Measurements from ENCODE around the gene ABLIM1. TPM values are rescaled to one million over a fixed set of nuclear protein-coding genes. Genes with fewer than 3 reads are reported as not detected.

ABLIM1 gene
- total RNA-seq, 1 experiment from 2014 or later: 34.0 TPM

DNA sequence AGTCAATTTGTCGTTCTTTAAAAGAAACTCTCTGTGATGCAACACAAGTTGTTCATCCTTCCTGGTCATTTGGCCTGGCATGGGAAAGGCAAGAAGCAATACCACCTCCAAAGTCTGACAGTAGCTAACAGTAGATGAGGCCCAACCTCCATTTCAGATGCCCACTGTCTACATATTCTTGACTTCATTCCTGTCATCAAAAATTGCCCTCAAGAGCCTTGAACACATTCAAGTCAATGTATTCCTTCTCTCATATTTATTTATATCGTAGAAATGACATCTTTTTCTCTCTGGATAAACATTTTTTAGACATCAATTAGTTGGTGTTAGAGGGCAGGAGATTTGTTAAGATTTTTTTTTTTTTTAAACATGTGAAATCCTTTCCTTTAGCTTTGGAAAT lies 33.7 kb downstream of the ABLIM1 start:
- Histone ChIP-seq H3K27ac (ENCODE audit: low read depth, low read length, poor library complexity, severe bottlenecking) (no peak overlapping the region), H3K4me1 (ENCODE audit: insufficient read depth, low read length, poor library complexity, severe bottlenecking) (peaks cover 3% of the 10 kb centered on the region), H3K4me3 (ENCODE audit: low read depth, low read length, poor library complexity, severe bottlenecking) (no peak overlapping the region), H3K27me3 (replicated peaks; ENCODE audit: insufficient read depth, low read depth, low read length, poor library complexity) (no peaks in the 10 kb centered on the region), H3K9me3 (ENCODE audit: low read depth, low read length, poor library complexity, severe bottlenecking) (no peaks in the 10 kb centered on the region), H3K36me3 (ENCODE audit: insufficient read depth, low read length, poor library complexity, severe bottlenecking) (no peaks in the 10 kb centered on the region)
- CTCF ChIA-PET: interaction anchor here (0.5 to 0.6 kb wide), 2 partner anchors 69 to 446 kb away, joined by 3 to 5 read pairs; no protein-coding TSS in a partner anchor
- POLR2A ChIA-PET (ENCODE audit: low non-redundant PET): interaction anchor here (0.6 kb wide), 1 partner anchor 841 kb away, joined by 3 read pairs; no protein-coding TSS in a partner anchor
- no TSS peak for BruUV-seq (replicated peaks)
- intact Hi-C loops (cut with micrococcal nuclease; ENCODE audit: unreplicated experiment): no loop called here
- TF ChIP-seq, protein P1, sequence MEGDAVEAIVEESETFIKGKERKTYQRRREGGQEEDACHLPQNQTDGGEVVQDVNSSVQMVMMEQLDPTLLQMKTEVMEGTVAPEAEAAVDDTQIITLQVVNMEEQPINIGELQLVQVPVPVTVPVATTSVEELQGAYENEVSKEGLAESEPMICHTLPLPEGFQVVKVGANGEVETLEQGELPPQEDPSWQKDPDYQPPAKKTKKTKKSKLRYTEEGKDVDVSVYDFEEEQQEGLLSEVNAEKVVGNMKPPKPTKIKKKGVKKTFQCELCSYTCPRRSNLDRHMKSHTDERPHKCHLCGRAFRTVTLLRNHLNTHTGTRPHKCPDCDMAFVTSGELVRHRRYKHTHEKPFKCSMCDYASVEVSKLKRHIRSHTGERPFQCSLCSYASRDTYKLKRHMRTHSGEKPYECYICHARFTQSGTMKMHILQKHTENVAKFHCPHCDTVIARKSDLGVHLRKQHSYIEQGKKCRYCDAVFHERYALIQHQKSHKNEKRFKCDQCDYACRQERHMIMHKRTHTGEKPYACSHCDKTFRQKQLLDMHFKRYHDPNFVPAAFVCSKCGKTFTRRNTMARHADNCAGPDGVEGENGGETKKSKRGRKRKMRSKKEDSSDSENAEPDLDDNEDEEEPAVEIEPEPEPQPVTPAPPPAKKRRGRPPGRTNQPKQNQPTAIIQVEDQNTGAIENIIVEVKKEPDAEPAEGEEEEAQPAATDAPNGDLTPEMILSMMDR (conservative IDR thresholded peaks at IDR 0.05; ENCODE audit: low read depth, low read length): no peak
- TF ChIP-seq EZH2 (IDR thresholded peaks at IDR 0.05; ENCODE audit: borderline replicate concordance, low read depth, low read length, poor library complexity, severe bottlenecking): no peak
- DNase-seq (ENCODE audit: low spot score): no peak

DNA sequence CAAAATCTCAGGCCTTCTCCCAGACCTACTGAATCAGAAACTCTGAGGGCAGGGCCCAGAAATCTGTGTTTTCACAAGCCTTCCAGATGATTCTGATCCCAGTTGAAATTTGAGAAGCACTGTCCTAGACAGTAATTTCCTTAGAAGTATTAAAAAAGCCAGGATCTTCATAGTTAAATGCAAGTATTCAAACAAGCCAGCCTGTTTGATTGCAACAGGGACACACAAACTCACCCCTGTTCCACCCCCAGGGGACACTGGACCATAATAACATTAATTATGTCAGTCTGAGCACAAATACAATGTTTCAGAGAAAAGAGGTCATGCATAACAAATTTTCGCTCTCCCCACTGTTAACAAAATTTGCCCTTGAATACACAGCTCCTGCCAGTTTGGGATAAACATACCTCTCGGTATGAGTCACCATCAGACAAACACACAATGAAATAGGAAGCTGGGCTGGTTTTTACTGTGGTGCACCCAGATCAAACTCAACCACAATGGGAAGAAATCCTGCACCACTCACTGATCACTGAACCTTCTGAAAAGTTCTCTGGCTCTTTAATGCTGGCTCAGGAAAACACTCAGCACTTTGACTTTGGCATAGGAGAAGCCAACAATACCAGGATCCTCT lies 34.3 kb downstream of the ABLIM1 start:
- H3K4me3 ChIP-seq (ENCODE audit: low read depth, low read length, poor library complexity, severe bottlenecking): no peak overlapping the region
- no TSS peak for BruUV-seq (replicated peaks)
- CTCF ChIA-PET: interaction anchor here (0.5 to 0.6 kb wide), 2 partner anchors 70 to 445 kb away, joined by 3 to 5 read pairs; no protein-coding TSS in a partner anchor
- POLR2A ChIA-PET (ENCODE audit: low non-redundant PET): interaction anchor here (0.6 kb wide), 2 partner anchors 841 kb away, joined by 3 to 12 read pairs; no protein-coding TSS in a partner anchor
- H3K36me3 ChIP-seq (ENCODE audit: insufficient read depth, low read length, poor library complexity, severe bottlenecking): no peaks in the 10 kb centered on the region
- no peaks in the 10 kb centered on the region for H3K27me3 ChIP-seq (replicated peaks; ENCODE audit: insufficient read depth, low read depth, low read length, poor library complexity)
- DNase-seq (ENCODE audit: low spot score): peak; percentile 85
- H3K4me1 ChIP-seq (ENCODE audit: insufficient read depth, low read length, poor library complexity, severe bottlenecking): peaks cover 3% of the 10 kb centered on the region
- H3K9me3 ChIP-seq (ENCODE audit: low read depth, low read length, poor library complexity, severe bottlenecking): no peaks in the 10 kb centered on the region
- TF ChIP-seq, protein P1 (conservative IDR thresholded peaks at IDR 0.05; ENCODE audit: low read depth, low read length): no peak
- TF ChIP-seq EZH2 (IDR thresholded peaks at IDR 0.05; ENCODE audit: borderline replicate concordance, low read depth, low read length, poor library complexity, severe bottlenecking): no peak
- intact Hi-C loops (cut with micrococcal nuclease; ENCODE audit: unreplicated experiment): no loop called here
- H3K27ac ChIP-seq (ENCODE audit: low read depth, low read length, poor library complexity, severe bottlenecking): no peak overlapping the region

DNA sequence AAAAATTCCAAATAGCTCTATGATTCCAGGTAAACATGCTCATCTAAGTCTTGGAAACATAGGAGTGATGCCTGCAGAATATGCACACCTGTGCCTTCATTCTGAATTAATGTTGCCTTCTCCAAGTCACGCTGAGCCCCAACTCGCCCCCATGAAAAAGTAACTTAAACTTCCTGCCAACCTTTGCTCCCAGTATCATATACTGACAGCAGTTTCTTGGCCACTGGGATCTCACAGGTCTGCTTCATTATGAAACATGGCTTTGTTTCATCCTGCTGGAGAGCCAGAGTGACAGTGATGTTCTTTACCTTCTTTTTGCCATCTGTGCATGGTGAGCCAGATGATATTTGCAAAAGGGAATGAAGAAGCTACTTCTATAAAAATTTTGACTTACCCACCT lies 34.9 kb downstream of the ABLIM1 start:
- CTCF ChIA-PET: no interaction called here

More for the DNA sequence above, 34.9 kb downstream of the ABLIM1 start:
- H3K4me3 ChIP-seq (ENCODE audit: low read depth, low read length, poor library complexity, severe bottlenecking): no peak overlapping the region
- H3K9me3 ChIP-seq (ENCODE audit: low read depth, low read length, poor library complexity, severe bottlenecking): no peaks in the 10 kb centered on the region
- no peaks in the 10 kb centered on the region for H3K27me3 ChIP-seq (replicated peaks; ENCODE audit: insufficient read depth, low read depth, low read length, poor library complexity)
- intact Hi-C loops (cut with micrococcal nuclease; ENCODE audit: unreplicated experiment): no loop called here
- BruUV-seq (replicated peaks): no TSS peak
- no peak for TF ChIP-seq EZH2 (IDR thresholded peaks at IDR 0.05; ENCODE audit: borderline replicate concordance, low read depth, low read length, poor library complexity, severe bottlenecking)
- TF ChIP-seq, protein P1 (conservative IDR thresholded peaks at IDR 0.05; ENCODE audit: low read depth, low read length): no peak
- POLR2A ChIA-PET (ENCODE audit: low non-redundant PET): interaction anchor here (0.6 kb wide), 1 partner anchor 840 kb away, joined by 12 read pairs; no protein-coding TSS in a partner anchor
- H3K36me3 ChIP-seq (ENCODE audit: insufficient read depth, low read length, poor library complexity, severe bottlenecking): no peaks in the 10 kb centered on the region
- no peak overlapping the region for H3K27ac ChIP-seq (ENCODE audit: low read depth, low read length, poor library complexity, severe bottlenecking)
- H3K4me1 ChIP-seq (ENCODE audit: insufficient read depth, low read length, poor library complexity, severe bottlenecking): peaks cover 3% of the 10 kb centered on the region
- no peak for DNase-seq (ENCODE audit: low spot score)
